Measurements from ENCODE around the gene PBRM1. TPM values are rescaled to one million over a fixed set of nuclear protein-coding genes. Genes with fewer than 3 reads are reported as not detected.

Gene PBRM1
- 81.0 and 91.2 TPM in 2 replicates for total RNA-seq

DNA sequence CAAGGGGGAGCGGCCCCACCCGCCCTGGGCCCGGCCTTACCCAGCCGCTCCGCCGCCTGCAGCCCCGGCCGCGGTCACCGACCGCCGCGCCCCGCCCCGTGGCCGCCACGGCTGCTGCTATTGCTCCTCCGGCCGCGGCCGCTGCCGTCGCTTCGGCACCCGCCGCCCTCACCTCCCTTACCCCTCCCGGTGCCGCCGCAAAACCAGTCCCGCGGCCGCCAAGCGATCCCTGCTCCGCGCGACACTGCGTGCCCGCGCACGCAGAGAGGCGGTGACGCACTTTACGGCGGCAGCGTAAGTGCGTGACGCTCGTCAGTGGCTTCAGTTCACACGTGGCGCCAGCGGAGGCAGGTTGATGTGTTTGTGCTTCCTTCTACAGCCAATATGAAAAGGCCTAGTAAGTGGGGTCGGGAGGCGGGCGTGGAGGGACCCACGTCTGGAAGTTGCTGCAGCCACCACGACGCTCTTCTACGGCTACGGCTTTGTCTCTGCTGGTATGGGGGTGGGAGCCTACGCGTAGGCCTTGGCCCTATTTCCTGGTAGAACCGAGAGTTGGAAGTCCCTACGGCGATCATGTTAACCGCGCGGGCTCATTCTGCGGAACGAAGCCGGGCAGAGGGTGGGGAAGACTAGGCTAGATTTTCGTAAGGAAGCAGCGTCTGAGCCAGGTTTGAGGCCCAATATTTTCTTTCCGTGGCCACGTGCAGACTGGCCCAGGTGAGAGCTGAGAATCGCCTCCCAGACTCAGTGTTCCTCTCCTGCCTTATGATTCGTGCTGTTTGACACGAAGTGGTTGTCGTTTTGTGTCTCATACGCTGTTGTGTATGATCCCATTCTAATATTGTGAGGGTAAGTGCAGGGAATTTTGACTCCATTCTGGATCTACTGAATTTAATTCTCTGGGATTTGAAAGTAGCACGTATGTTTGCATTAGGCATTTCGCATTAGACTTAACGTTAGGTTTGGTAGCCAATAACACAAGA, at the start of gene PBRM1, which contains the start of gene GNL3:
PBRM1 (minus strand) TSS at position 205 of the 983 bp plus-strand sequence.
GNL3 (plus strand) TSS at position 324 of the 983 bp plus-strand sequence; CDS start at position 385, 61 bp downstream.

DNA sequence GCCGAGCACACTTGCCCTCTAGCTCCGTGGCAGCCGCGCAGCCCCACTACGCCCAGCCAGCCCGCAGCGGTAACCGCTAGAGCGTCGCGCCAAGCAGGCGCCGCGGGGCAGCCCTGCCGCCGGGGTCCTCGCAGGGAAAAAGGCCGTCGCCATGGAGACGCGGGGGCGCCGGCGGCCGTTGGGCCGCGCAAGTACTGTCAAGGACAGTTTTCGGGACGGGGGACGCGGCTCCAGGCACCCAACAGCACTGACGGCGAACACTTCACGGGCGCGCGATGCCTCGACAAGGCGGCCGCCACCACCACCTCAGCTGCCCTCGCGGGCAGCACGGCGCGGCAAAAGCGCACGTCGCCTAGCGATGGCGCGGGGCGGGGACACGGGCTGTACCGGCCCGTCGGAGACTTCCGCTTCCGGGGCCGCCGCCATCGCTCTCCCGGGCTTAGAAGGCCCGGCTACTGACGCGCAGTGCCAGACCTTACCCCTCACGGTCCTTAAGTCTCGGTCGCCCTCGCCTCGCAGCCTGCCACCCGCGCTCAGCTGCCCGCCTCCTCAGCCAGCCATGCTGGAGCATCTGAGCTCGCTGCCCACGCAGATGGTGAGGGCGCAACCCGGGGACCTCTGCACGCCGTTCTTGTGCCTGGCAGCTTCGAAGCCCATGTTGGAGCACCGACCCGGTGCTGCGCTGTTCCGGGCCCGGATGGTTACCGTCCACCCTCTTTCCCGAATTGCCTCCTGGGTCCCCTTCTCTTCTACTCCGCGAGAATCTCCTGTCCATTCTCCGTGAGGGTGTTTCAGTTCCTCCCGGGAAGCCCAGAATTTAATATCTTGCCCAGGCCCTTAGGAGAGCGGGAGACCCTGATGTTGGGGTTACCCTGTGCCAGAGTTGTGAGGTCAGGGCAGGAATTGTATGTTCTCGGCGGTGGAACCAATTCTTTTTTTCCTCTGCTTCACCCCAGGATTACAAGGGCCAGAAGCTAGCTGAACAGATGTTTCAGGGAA, 20.3 kb upstream of the PBRM1 start, which contains the start of the genes GLT8D1 and SPCS1:
GLT8D1 (minus strand) TSS at position 104 of the 999 bp plus-strand sequence. CDS start 5,331 bp downstream, outside the sequence.
SPCS1 (plus strand) TSS at position 419 of the 999 bp plus-strand sequence; CDS start at position 560, 141 bp downstream.

DNA sequence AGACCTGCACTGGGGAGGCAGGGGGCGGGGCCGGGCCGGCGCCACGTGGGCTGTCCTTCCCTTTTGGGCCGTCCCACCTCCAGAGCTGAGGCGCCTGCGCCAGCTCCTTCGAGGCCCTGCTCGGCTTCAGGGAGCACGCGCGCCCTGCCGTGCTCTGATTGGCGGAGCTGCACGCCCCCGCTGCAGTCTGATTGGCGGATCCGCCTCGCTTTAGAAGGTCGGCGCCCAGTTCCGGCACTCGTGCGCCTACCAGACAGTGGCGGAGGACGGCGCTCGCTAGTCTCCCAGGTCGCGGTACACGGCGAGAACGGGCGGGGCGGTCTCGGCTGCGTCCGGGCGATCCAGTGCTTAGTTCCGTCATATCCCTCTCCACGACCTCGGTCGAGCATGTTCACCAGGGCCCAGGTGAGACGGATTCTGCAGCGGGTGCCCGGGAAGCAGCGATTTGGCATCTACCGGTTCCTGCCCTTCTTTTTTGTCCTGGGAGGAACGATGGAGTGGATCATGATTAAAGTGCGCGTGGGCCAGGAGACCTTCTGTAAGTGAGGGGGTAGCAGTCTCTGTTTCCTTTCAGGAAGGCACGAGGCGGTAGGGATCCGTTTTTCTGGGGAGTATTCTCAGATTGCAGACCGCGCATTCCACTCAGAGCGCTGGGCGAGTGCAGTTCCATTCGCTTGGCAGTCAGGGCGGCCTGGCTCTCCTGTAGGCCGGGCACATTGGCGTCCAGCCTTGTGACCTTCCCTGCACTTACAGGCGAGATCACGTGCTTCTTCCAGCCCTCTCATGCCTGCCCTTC, 149.1 kb downstream of the PBRM1 start, which contains the start of gene UQCC5:
UQCC5 (plus strand) TSS at position 237 of the 796 bp plus-strand sequence; CDS start at position 388, 151 bp downstream.

DNA sequence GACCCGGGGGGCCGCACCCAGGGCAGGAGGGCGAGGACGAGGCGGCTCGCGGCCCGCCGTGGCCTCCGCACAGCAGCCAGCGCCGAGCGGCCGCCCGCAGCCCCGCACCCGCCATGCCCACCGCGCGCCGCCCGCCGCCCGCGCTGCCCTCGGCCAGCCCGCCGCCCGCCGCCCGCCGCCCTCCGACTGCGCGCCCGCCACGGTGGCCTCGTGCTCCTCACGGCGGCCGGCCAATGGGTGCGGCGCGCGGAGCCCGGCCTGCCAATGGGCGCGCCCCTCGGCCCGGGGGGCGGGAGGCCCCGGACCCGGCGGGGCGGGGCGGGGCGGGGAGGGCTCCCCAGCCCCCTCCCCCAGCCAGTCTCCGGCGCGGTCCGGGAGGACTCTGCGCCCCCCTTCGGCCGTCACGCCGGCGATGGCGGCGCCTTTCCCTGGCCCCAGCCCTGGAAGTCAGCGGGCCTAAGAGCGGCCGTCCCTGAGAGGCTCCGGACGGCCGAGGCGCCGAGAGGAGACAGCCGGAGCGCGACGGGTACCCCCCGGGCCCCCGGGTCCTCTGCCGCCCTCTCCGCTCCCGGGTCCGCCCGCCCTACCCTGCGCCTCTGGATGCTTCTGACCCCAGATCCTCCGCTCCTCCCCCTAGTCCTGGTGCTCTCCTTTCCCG, 152.0 kb downstream of the PBRM1 start, which contains the start of gene NT5DC2:
NT5DC2 (minus strand) TSS at position 235 of the 658 bp plus-strand sequence; CDS start at position 115, 120 bp downstream.

Other genes starting within 250 kb of the PBRM1 start
- gene SEMA3G, start 240.8 kb downstream of the PBRM1 start, total RNA-seq, result 0.03 and 0.13 TPM in 2 replicates
- gene TNNC1, start 231.9 kb downstream of the PBRM1 start, total RNA-seq, result 0.23 and 2.6 TPM in 2 replicates
- 87.9 and 109 TPM in 2 replicates for gene NISCH, start 230.3 kb downstream of the PBRM1 start, total RNA-seq
- gene STAB1, start 190.6 kb downstream of the PBRM1 start, total RNA-seq, result 0.50 and 0.59 TPM in 2 replicates
- 117 and 122 TPM in 2 replicates for gene NT5DC2, start 152.1 kb downstream of the PBRM1 start, total RNA-seq
- 3.1 and 6.5 TPM in 2 replicates for gene UQCC5, start 149.3 kb downstream of the PBRM1 start, total RNA-seq
- gene GNL3, start 119 bp upstream of the PBRM1 start, total RNA-seq, result 74.9 and 78.8 TPM in 2 replicates
- gene GLT8D1, start 19.9 kb upstream of the PBRM1 start, total RNA-seq, result 106 and 149 TPM in 2 replicates
- gene SPCS1, start 20.2 kb upstream of the PBRM1 start, total RNA-seq, result 58.3 and 64.1 TPM in 2 replicates
- 25.0 and 29.6 TPM in 2 replicates for gene NEK4, start 85.0 kb upstream of the PBRM1 start, total RNA-seq
- gene ITIH1, start 91.7 kb upstream of the PBRM1 start, total RNA-seq, result 0.17 and 0.33 TPM in 2 replicates
- gene ITIH3, start 108.9 kb upstream of the PBRM1 start, total RNA-seq, result 0.10 and 2.5 TPM in 2 replicates
- gene ITIH4, start 144.8 kb upstream of the PBRM1 start, total RNA-seq, result 2.5 and 2.6 TPM in 2 replicates
- 0.13 TPM in 1 of 2 replicates, not detected in the other for gene MUSTN1, start 149.1 kb upstream of the PBRM1 start, total RNA-seq
- gene STIMATE, start 211.6 kb upstream of the PBRM1 start, total RNA-seq, result 21.3 and 23.9 TPM in 2 replicates

All from smooth muscle cell of the pulmonary artery (primary cell).